ENCODE results near the gene RASSF4. TPM values are rescaled to one million over a fixed set of nuclear protein-coding genes. Genes with fewer than 3 reads are reported as not detected.
"Not testable (repeated sequence)": the region's sequence is repeated elsewhere in the genome, so short reads cannot be mapped to it uniquely, and the experiment has no call there.

RASSF4 gene
- total RNA-seq, 4 donors from 2014 or later: 27.6 to 41.5 (median 32.7) TPM

DNA sequence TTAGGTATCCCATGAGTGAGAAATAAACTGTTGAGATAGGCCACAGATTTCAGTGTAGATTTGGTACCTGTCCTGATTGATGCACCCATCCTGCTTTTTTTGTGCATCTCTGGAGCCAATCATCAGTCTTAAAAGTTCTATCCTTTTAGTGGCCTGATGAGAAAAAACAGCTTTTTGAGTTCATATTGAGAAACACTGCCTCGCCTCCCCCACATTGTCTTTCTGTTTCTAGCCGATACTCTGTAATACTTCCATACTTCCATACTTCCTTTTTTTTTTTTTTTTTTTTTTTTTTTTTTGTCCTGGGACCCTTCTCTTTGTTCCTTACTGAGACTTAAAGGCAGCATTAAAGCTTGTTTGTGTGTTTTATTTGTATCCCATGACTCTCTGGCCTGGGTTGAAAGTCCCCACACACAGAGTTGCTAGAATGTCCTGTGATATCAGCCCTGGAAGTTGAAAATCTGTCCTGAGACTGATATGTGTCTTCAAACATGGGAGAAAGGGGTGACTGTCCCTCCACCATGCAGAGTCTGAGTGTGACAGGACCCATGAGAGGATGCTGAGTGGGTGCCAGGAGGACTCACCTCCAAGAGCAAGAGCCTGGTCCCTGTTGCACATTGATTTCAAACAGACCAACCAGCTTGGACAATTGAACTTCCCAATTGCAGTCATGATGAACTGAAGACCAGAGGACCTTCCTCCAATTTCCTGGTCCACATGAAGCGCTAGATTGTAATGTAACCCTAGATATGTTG lies 46.9 kb downstream of the RASSF4 start:
- Histone ChIP-seq H3K27me3 (no peaks in the 10 kb centered on the region), H3K4me3 (no peak overlapping the region), H3K27ac (replicated peaks in 1 of 4) (no peak overlapping the region), H3K36me3 (peaks cover 9 to 30% (median 15%) of the 10 kb centered on the region in 4 donors), H3K4me1 (peaks cover 19 to 39% (median 25%) of the 10 kb centered on the region in 4 donors), H3K9me3 (no peaks in the 10 kb centered on the region)
- peak; percentile 68 for DNase-seq (ENCODE audit: extremely low spot score)
- TF ChIP-seq EP300 (IDR thresholded peaks at IDR 0.05) (no peak), POLR2AphosphoS5 (IDR thresholded peaks at IDR 0.05) (no peak), POLR2A (IDR thresholded peaks at IDR 0.05; ENCODE audit: low read depth) (no peak)
- TF ChIP-seq, protein P1, sequence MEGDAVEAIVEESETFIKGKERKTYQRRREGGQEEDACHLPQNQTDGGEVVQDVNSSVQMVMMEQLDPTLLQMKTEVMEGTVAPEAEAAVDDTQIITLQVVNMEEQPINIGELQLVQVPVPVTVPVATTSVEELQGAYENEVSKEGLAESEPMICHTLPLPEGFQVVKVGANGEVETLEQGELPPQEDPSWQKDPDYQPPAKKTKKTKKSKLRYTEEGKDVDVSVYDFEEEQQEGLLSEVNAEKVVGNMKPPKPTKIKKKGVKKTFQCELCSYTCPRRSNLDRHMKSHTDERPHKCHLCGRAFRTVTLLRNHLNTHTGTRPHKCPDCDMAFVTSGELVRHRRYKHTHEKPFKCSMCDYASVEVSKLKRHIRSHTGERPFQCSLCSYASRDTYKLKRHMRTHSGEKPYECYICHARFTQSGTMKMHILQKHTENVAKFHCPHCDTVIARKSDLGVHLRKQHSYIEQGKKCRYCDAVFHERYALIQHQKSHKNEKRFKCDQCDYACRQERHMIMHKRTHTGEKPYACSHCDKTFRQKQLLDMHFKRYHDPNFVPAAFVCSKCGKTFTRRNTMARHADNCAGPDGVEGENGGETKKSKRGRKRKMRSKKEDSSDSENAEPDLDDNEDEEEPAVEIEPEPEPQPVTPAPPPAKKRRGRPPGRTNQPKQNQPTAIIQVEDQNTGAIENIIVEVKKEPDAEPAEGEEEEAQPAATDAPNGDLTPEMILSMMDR (IDR thresholded peaks at IDR 0.05): no peak
- intact Hi-C loops (cut with DNase I): loop anchor here (10.0 kb wide), 1 partner anchor 588 kb away; no protein-coding TSS in a partner anchor
- WGBS: 81% methylated on average over 3 of the region's 3 CpGs

DNA sequence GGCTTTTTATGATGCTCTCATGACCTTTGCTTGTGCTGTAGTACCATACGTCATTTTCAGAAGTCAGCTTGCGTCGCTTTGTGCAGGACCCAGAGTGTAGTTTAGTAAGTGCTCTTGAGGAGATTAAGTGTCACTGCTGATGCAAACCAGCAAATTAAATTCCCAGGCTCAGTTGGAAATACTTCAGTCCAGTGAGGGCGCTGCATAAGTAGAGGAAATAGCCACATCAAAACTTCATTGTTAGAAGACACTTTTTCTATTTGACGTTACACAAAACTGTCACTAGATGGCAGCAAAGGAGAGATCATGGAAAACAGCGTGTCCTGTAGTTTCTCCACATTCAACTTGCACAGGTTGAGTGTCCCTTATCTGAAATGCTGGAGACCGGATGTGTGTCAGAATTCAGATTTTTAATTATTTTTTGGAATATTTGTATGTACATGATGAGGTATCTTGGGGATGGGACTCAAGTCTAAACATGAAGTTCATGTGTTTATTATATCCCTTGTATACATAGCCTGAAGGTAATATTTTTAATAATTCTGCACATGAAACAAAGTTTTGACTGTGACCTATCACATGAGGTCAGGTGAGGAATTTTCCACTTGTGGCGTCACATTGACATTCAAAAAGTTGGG lies 49.0 kb downstream of the RASSF4 start:
- Histone ChIP-seq H3K4me3 (no peak overlapping the region), H3K27ac (replicated peaks in 1 of 4) (no peak overlapping the region), H3K36me3 (peaks cover 5 to 24% (median 11%) of the 10 kb centered on the region in 4 donors), H3K27me3 (no peaks in the 10 kb centered on the region), H3K9me3 (no peaks in the 10 kb centered on the region), H3K4me1 (peaks cover 3 to 25% (median 9%) of the 10 kb centered on the region in 4 donors)
- intact Hi-C loops (cut with DNase I): loop anchor here (10.0 kb wide), 1 partner anchor 586 kb away; no protein-coding TSS in a partner anchor
- TF ChIP-seq, protein P1 (IDR thresholded peaks at IDR 0.05): peak; percentile 74 to 81 (median 75)
- no peak for TF ChIP-seq POLR2A (IDR thresholded peaks at IDR 0.05; ENCODE audit: low read depth)
- no peak for TF ChIP-seq EP300 (IDR thresholded peaks at IDR 0.05)
- TF ChIP-seq POLR2AphosphoS5 (IDR thresholded peaks at IDR 0.05): peak; percentile 21 to 28
- WGBS: 11% methylated on average over 8 of the region's 8 CpGs
- peak; percentile 89 for DNase-seq (ENCODE audit: extremely low spot score)

- H3K27ac ChIP-seq (replicated peaks in 1 of 4); DNase-seq (ENCODE audit: extremely low spot score); H3K4me1 ChIP-seq; intact Hi-C loops (cut with DNase I); H3K27me3 ChIP-seq; H3K36me3 ChIP-seq; H3K4me3 ChIP-seq; H3K9me3 ChIP-seq: not testable (repeated sequence)
- WGBS: 93% methylated on average over 3 of the region's 10 CpGs
Observed at GRCh38 chr10:45014557-45014956, 55.0 kb downstream of the RASSF4 start.

DNA sequence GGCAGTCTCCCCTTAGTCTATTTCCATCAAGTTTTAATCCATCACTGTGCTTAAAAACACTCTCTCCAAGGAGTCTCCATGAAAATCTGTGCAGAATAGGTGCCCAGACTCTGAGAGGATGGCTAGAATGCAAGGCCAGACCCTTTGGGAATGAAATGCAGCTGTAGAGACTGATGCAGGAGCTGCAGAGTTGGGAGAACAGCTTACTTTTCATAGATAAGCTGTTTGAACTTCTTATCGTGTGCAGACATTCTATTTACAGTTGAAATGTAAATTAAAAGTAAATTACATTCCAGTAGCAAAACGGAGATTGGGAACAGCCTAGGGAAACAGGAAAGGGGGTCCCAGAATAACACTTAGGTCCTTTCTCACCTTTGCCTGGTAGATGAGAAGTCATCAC lies 56.0 kb downstream of the RASSF4 start:
- Histone ChIP-seq H3K36me3 (no peaks in the 10 kb centered on the region), H3K27me3 (no peaks in the 10 kb centered on the region), H3K27ac (replicated peaks in 1 of 4) (no peak overlapping the region), H3K9me3 (no peaks in the 10 kb centered on the region), H3K4me3 (no peak overlapping the region), H3K4me1 (no peaks in the 10 kb centered on the region)
- intact Hi-C loops (cut with DNase I): no loop called here
- WGBS: 55% methylated on average over 2 of the region's 2 CpGs
- no peak for TF ChIP-seq POLR2AphosphoS5 (IDR thresholded peaks at IDR 0.05)
- TF ChIP-seq POLR2A (IDR thresholded peaks at IDR 0.05; ENCODE audit: low read depth): no peak
- no peak for TF ChIP-seq EP300 (IDR thresholded peaks at IDR 0.05)
- TF ChIP-seq, protein P1 (IDR thresholded peaks at IDR 0.05): no peak
- no peak for DNase-seq (ENCODE audit: extremely low spot score)

DNA sequence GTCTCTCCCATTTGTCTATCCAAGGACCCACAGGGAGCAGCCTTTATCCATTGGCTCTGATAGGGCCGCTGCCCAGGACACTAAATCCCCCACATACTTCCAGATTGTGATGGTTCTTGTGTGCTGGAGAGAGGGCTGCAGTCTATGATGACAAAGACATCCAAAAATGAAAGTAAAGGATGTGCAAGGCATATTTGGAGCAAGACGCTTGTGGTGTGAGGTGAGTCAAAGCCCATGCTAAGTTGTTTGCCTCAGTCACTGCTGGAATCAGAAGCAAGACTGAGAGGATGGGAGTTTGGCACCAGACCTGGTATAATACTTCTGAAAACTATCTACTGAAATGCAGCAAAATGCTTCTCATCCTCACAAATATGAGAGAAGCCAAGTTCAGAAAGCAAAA lies 63.8 kb downstream of the RASSF4 start:
- peaks cover 0 to 14% (median 5%) of the 10 kb centered on the region in 4 donors for H3K9me3 ChIP-seq
- no peak overlapping the region for H3K4me3 ChIP-seq
- no peaks in the 10 kb centered on the region for H3K36me3 ChIP-seq
- no peaks in the 10 kb centered on the region for H3K4me1 ChIP-seq
- WGBS: 89% methylated on average over 2 of the region's 2 CpGs
- no peak for TF ChIP-seq POLR2A (IDR thresholded peaks at IDR 0.05; ENCODE audit: low read depth)
- TF ChIP-seq, protein P1 (IDR thresholded peaks at IDR 0.05): no peak
- no peak for TF ChIP-seq POLR2AphosphoS5 (IDR thresholded peaks at IDR 0.05)
- no peak for TF ChIP-seq EP300 (IDR thresholded peaks at IDR 0.05)
- DNase-seq (ENCODE audit: extremely low spot score): no peak
- intact Hi-C loops (cut with DNase I): no loop called here
- no peak overlapping the region for H3K27ac ChIP-seq (replicated peaks in 1 of 4)
- no peaks in the 10 kb centered on the region for H3K27me3 ChIP-seq
